Muscle layer of colon (tissue), 2 donors: ENCODE data around the gene RASA3.

Source experiments
- H3K27ac ChIP-seq: one replicate; pipeline ENCODE4 v1.7.0; 2013; ENCODE audit warnings: low read depth, mild to moderate bottlenecking, low read length, moderate library complexity
- H3K27me3 ChIP-seq, 2 donors: one replicate each; pipeline ENCODE4 v1.7.0; 2013; ENCODE audit warnings: low read length in 2 of 2, mild to moderate bottlenecking in 2 of 2; ENCODE audit not compliant: insufficient read depth in 2 of 2, control insufficient read depth in 1 of 2
- H3K36me3 ChIP-seq: one replicate; pipeline ENCODE4 v1.7.0; 2013; ENCODE audit warnings: mild to moderate bottlenecking, low read length; ENCODE audit not compliant: insufficient read depth
- H3K4me1 ChIP-seq: one replicate; pipeline ENCODE4 v1.7.0; 2013; ENCODE audit warnings: mild to moderate bottlenecking, low read length; ENCODE audit not compliant: insufficient read depth
- H3K4me3 ChIP-seq, 2 donors: one replicate each; pipeline ENCODE4 v1.7.0; 2013; ENCODE audit warnings: low read length in 2 of 2, low read depth in 1 of 2, mild to moderate bottlenecking in 1 of 2, moderate library complexity in 1 of 2
- H3K9ac ChIP-seq: one replicate; pipeline ENCODE4 v1.7.0; 2013; ENCODE audit warnings: low read length
- H3K9me3 ChIP-seq: one replicate; pipeline ENCODE4 v1.7.0; 2013; ENCODE audit warnings: mild to moderate bottlenecking, low read length
- donor health status: abdominal sarcoma.
- donor health status: Adenocarcinoma of cecum.

Gene RASA3

DNA sequence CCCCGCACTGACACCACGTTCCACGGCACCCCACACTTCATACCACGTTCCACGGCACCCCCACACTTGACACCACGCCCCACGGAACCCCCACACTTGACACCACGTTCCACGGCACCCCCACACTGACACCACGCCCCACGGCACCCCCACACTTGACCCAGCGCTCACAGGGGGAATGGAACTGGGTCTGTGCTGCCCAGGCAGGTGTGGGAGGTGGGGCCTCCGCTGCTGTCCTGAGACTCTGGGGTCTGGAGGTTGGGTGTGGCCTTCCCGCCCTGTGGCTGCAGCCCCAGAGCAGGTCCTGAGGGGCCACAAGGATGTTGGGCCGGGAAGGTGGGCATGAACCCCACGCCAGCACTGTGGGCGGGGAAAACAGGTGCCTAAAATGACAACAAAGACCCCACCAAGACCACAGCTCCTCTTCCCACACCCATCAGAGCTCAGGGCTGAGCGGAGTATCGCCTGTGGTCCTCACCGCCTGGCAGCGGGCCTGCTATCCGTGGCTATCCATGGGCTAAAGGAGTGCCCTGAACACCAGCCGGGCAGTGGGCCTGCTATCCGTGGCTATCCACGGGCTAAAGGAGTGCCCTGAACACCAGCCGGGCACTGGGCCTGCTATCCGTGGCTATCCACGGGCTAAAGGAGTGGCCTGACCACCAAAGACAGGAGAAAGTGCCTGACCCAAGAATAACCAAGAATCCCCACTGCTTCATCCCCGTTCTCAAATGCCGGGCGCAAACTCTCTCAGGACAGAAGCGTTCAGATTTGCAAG is 98.7 kb downstream of the RASA3 start:
- H3K36me3 ChIP-seq: no peaks in the 10 kb centered on the region
- no peak overlapping the region for H3K9ac ChIP-seq
- H3K27me3 ChIP-seq: no peaks in the 10 kb centered on the region
- H3K9me3 ChIP-seq: no peaks in the 10 kb centered on the region
- H3K27ac ChIP-seq: no peak overlapping the region
- no peak overlapping the region for H3K4me3 ChIP-seq
- peaks cover 14% of the 10 kb centered on the region for H3K4me1 ChIP-seq

DNA sequence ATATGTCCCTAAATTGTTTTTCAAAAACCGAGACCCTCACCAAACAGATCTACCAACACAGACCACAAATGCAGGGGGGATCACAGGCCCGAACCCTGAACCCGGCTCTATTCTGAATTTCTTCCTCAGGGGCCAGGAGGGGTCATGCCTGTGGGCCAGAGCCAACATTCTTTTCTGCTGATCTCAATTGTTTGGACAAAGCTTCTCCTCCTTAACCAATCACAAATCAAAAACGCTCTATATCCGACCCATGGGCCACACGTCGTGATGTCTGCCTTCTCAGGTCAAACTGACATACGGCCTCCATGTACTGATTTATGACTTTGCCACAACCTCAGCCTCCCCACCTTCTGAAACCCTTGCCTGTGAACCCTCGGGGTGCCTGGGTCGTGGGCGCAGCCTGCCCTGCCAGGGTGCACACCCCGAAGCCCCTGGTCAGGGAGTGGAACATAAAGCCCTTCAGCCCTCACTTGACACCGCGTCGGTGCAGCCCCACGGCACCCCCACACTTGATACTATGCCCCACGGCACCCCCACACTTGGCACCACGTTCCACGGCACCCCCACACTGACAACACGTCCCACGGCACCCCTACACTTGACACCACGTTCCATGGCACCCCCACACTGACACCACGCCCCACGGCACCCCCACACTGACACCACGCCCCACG is 100.2 kb downstream of the RASA3 start:
- H3K9ac ChIP-seq: no peak overlapping the region
- no peak overlapping the region for H3K27ac ChIP-seq

DNA sequence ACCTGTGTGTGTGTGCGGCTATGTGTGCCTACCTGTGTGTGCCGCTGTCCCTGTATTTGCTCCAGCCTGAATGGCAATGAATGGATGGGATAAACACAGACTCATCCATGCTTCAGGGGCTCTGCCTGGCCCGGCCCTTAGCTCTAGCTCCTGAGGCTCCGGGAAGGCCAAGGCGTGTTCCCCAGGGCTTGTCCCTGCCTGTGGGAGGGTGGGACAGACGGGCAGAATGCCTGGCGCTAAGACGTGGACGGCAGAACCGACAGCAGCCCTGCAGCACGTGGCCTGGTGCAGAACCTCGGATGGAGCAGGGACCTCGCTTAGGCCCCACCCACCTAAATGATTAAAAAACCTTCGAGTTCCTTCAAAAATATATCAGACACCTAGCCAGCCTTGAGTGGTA is 100.8 kb downstream of the RASA3 start:
- Histone ChIP-seq H3K9me3 (no peaks in the 10 kb centered on the region), H3K9ac (no peak overlapping the region), H3K36me3 (no peaks in the 10 kb centered on the region), H3K27ac (no peak overlapping the region), H3K27me3 (no peaks in the 10 kb centered on the region), H3K4me3 (no peak overlapping the region), H3K4me1 (peaks cover 25% of the 10 kb centered on the region)

More for the DNA sequence above, 100.2 kb downstream of the RASA3 start:
- Histone ChIP-seq H3K4me1 (peaks cover 19% of the 10 kb centered on the region), H3K9me3 (no peaks in the 10 kb centered on the region), H3K4me3 (no peak overlapping the region), H3K36me3 (no peaks in the 10 kb centered on the region), H3K27me3 (no peaks in the 10 kb centered on the region)

DNA sequence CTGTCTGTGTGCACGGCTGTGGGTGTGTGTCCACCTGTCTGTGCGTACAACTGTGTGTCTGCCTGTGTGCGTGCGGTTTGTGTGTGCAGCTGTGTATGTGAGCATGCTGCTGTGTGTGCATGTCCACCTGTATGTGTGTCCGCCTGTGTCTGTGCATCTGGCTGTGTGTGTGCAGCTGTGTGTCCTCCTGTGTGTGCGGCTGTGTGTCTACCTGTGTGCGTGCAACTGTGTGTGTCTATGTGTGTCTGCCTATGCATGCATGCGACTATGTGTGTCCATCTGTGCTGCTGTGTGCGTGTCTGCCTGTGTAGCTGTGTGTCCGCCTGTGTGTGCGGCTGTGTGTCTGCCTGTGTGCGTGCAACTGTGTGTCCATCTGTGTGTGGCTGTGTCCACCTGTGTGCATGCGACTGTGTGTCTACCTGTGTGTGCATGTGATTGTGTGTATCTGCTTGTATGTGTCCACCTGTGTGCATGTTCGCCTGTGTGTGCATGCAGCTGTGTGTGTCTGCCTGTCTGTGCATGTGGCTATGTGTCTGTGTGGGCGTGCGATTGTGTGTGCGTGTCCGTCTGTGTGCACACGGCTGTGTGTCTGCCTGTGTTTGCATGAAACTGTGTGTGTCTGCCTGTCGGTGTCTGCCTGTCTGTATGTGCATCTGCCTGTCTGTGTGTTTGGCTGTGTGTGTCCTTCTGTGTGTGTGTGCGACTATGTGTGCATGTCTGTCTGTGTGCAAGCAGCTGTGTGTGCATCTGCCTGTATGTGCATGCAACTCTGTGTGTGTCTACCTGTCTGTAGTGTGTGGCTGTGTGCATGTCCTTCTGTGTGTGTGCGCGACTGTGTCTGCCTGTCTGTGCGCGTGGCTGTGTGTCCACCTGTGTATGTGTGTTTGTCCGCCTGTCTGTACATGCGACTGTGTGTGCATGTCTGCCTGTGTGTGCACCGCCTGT is 101.5 kb downstream of the RASA3 start:
- no peak overlapping the region for H3K9ac ChIP-seq

DNA sequence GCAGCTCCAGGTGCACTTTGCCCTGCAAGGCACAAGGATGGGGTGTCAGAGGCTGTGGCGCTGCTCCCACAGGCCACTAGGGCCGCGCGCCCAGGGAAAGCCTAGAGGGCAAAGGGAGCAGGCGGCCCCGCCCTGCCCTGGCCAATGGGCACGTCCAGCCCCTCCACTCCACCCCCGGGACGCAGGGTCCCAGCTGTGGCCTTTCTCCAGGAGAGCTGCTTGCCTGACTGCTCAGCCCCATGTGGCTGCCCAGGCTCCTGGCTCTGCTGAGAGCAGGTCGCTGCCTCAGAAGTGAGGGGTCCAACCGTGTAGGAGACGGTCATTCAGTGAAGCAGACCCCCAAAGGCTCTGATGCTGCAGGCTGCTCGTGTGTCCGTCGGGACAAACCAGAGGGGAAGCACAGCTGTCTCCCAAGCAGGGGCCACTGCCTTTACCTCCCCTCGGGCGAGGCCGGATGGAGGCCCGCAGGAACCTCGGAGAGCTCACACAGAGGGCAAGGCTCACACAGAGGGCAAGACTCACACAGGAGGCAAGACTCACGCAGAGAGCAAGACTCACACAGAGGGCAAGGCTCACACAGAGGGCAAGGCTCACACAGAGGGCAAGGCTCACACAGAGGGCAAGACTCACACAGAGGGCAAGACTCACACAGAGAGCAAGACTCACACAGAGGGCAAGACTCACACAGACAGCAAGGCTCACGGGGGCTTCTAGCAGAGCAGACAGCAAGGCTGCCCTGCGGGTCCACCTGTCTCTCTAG is 102.4 kb downstream of the RASA3 start:
- H3K36me3 ChIP-seq: no peaks in the 10 kb centered on the region
- H3K27ac ChIP-seq: no peak overlapping the region
- H3K4me3 ChIP-seq: no peak overlapping the region
- H3K4me1 ChIP-seq: peaks cover 38% of the 10 kb centered on the region
- no peaks in the 10 kb centered on the region for H3K27me3 ChIP-seq
- no peaks in the 10 kb centered on the region for H3K9me3 ChIP-seq
- H3K9ac ChIP-seq: no peak overlapping the region

More for the DNA sequence above, 101.5 kb downstream of the RASA3 start:
- Histone ChIP-seq H3K27me3 (no peaks in the 10 kb centered on the region), H3K36me3 (no peaks in the 10 kb centered on the region), H3K4me1 (peaks cover 32% of the 10 kb centered on the region), H3K27ac (no peak overlapping the region), H3K4me3 (no peak overlapping the region), H3K9me3 (no peaks in the 10 kb centered on the region)

DNA sequence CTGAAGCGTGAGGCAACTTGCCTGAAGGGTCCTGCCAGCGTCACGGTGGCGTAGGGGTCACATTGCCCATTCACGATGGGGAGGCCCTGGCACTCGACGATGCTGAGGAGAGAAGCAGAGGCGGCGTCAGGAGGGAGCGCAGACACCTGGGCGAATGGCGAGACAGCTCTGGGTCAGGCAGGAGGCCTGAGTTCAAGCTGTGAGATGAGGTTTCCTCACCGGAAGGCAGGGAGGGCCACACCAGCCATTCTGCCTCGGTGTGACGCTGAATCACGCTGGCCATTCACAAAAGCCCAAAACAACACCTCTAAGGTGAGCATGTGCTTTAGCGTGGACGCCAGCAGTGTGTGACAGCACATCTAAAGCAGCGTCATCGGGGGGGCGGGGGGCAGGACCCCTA is 104.6 kb downstream of the RASA3 start:
- Histone ChIP-seq H3K27ac (no peak overlapping the region), H3K4me3 (no peak overlapping the region), H3K4me1 (peaks cover 38% of the 10 kb centered on the region), H3K9me3 (no peaks in the 10 kb centered on the region), H3K27me3 (no peaks in the 10 kb centered on the region), H3K36me3 (peaks cover 7% of the 10 kb centered on the region), H3K9ac (no peak overlapping the region)

DNA sequence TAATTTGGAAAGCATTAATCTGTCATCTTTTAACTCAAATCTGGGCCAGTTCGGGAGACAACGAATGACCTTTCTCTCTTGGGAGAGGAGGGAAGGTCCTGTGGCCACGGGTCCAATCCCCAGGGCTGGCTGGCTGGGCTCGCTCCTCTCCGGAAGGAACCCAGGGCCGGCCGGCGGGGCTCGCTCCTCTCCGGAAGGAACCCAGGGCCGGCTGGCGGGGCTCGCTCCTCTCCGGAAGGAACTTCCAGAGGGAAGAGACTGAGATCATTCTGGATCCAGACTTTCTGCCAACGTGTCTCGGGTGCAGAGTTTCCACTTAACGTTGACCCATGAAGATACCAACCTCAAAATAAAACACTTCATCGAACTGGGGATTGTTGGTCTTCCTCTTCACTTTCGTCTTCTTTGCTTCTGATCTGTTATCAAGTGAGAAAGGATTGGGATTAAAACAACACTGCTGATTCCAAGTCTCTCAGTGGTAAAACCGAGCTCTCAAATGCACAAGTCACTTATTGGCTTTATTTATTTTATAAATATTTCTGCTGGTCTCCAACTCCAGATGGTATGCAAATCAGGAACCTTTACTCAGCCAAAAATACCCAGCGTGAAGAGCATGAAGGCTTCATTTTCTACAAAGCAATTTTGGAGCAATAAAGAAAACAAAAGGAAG is 105.2 kb downstream of the RASA3 start:
- Histone ChIP-seq H3K27ac (peak overlapping the region; percentile 39), H3K27me3 (no peaks in the 10 kb centered on the region), H3K4me1 (peaks cover 35% of the 10 kb centered on the region), H3K36me3 (peaks cover 11% of the 10 kb centered on the region), H3K9ac (no peak overlapping the region), H3K4me3 (no peak overlapping the region), H3K9me3 (no peaks in the 10 kb centered on the region)

DNA sequence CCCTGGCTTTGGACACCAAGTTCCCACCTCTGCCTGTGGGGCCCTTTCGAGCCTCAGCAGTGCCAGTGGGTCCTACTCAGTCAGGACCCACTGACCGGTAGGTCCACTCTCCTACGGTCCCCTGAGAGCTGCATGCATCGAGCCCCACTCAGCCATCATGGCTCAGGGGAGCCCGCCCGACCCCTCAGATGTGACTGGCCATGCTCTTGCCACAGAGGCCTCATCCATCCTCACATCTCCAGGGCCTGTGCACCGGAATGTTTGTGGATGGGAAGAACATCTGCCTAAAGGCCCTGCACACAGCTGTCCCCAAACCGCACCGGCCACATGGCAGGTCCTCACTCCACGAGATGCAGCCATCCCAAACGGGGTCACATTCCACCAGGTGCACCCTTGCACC is 105.9 kb downstream of the RASA3 start:
- Histone ChIP-seq H3K27ac (peak overlapping the region; percentile 39), H3K4me3 (no peak overlapping the region)

DNA sequence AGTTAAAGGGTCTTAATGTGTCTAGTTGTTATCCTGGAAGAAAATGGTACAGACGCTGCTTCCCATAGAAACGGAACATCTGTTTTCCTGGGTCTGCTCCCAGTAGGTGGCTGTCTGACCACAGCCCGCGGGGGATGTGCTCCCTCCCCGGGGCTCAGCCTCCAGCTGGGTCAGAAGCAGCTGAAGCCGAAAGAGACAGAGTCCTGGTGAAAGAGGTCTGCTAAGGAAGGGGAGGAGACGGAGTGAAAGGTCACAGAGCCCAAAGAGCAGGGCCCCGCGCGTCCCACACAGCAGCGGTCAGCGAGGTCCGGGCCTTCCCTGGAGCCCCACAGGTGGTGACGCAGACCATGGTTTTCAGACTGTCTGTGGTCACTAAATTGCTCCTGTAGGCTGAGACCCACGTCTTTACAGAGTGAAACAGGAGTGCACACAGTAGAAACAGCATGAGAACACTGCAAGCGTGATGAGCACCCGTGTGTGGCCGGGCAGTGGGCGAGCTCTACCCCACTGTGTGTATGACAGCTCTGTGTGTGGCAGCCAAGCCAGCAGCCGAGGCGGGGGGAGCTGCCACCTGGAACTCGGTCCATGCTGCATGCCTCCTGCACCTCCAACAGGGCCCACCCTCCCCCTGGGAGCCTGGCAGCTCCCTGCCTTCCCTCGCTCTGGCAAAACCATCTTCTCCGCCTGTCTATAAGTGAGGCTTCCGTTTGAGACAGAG is 106.5 kb downstream of the RASA3 start:
- Histone ChIP-seq H3K4me1 (peaks cover 24% of the 10 kb centered on the region), H3K27ac (peak overlapping the region; percentile 19), H3K36me3 (peaks cover 23% of the 10 kb centered on the region)

More for the DNA sequence above, 105.9 kb downstream of the RASA3 start:
- Histone ChIP-seq H3K36me3 (peaks cover 17% of the 10 kb centered on the region), H3K9ac (no peak overlapping the region), H3K27me3 (no peaks in the 10 kb centered on the region), H3K4me1 (peaks cover 28% of the 10 kb centered on the region), H3K9me3 (no peaks in the 10 kb centered on the region)

DNA sequence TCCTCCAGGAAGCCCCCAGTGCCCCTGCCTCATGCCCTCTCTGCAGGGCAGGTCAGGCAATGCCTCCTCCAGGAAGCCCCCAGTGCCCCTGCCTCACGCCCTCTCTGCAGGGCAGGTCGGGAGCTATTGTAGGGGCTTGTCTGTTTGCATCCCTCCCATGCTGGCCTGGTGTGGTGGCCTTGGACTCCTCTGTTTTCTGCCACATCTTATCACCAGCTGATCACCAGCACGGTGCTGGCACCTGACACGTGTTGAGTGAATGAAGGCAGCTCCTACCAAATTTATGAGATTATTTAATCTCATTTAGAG is 107.1 kb downstream of the RASA3 start:
- Histone ChIP-seq H3K27ac (no peak overlapping the region), H3K4me1 (peaks cover 24% of the 10 kb centered on the region), H3K36me3 (peaks cover 28% of the 10 kb centered on the region), H3K4me3 (no peak overlapping the region), H3K27me3 (no peaks in the 10 kb centered on the region), H3K9me3 (no peaks in the 10 kb centered on the region), H3K9ac (no peak overlapping the region)

More for the DNA sequence above, 106.5 kb downstream of the RASA3 start:
- no peak overlapping the region for H3K4me3 ChIP-seq
- H3K9ac ChIP-seq: no peak overlapping the region
- no peaks in the 10 kb centered on the region for H3K9me3 ChIP-seq
- no peaks in the 10 kb centered on the region for H3K27me3 ChIP-seq
